Right atrium auricular region (tissue), 2 donors: ENCODE measurements around the gene SKI. TPM values are rescaled to one million over a fixed set of nuclear protein-coding genes. Genes with fewer than 3 reads are reported as not detected.

Source experiments
- DNase-seq: peaks from one replicate; pipeline ENCODE4 v3.0.0-alpha.2; 2019; ENCODE audit warnings: low spot score
- H3K27ac ChIP-seq, 2 donors: fragments of 200-600 bp; sonication (generic); 1 replicate in 1 of 2; 2 replicates in 1 of 2; pipeline ENCODE4 v1.5.1; 2016 to 2019
- H3K27me3 ChIP-seq, 2 donors: fragments of 200-600 bp; sonication (generic); one replicate each; pipeline versions ENCODE4 v1.5.1 to v1.6.0; 2017 to 2019
- H3K36me3 ChIP-seq: fragments of 200-600 bp; sonication (generic); one replicate; pipeline ENCODE4 v1.5.1; 2016
- H3K4me1 ChIP-seq, 2 donors: fragments of 200-600 bp; sonication (generic); one replicate each; pipeline versions ENCODE4 v1.5.1 to v1.6.0; 2017 to 2019
- H3K4me3 ChIP-seq, 2 donors: fragments of 200-600 bp; sonication (generic); 1 replicate in 1 of 2; 2 replicates in 1 of 2; pipeline ENCODE4 v1.5.1; 2017 to 2019; ENCODE audit warnings: mild to moderate bottlenecking in 1 of 2, moderate library complexity in 1 of 2
- H3K9me3 ChIP-seq, 2 donors: fragments of 200-600 bp; sonication (generic); one replicate each; pipeline ENCODE4 v1.5.1; 2019
- total RNA-seq, 2 donors: library from RNA; depleted of rRNA; stranded (reverse); fragments of >200 nt; gene quantifications; one replicate each; pipeline ENCODE4 v1.1.0, GENCODE V29; 2016
- TF ChIP-seq, protein P1 (sequence below), 2 donors: fragments of 200-600 bp; sonication (generic); IDR thresholded peaks; one replicate each; pipeline ENCODE4 v1.5.1; 2019; ENCODE audit warnings: antibody characterized with exemption in 2 of 2

Gene SKI
- total RNA-seq, 2 donors from 2014 or later = 36.7 to 57.2 TPM

DNA sequence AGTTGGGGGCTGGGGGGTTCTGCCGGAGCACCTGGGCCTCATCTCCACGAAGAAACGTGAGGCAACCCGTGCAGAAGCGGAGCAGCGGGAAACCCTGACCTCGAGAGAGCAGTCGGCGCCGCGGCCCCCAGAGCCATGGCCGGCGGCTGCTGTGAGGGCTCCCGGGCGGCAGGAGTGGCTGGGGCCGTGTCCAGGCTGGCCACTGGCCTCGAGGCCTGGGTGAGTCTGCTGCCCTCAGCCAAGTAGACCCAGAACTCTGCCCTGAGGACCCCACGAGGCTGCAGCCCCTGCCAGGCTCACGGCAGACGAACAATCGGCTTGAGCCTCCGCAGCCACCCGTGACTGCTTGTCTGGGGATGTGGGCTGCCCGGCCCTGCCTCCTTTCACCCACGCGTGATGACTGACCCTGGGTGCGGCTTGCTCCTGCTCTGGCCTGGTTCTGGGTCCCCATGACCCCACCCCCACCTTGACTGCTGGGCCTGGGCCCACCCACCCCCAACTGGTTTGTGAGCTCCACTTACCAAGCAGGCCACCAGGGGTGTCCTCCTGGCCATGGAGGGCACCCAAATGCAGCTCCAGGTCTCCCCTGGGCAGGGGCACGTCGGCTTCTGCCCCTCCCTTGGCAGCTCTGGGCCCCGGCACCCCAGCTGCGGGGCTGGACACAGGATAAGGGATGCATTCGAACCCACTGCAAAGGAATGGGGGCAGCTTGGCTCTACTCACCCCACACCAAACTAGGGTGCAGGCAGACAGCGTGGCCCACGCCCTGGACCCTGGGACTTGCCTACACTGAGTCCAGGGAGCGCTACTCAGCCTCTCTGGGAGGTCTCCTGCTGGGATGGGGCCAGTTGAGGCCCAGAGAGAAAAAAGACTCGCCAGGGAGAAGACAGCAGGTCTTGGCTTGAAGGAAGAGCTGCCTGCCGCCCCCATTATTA lies 129.1 kb downstream of the SKI start:
- peaks cover 0 to 10% of the 10 kb centered on the region in 2 donors for H3K4me1 ChIP-seq

DNA sequence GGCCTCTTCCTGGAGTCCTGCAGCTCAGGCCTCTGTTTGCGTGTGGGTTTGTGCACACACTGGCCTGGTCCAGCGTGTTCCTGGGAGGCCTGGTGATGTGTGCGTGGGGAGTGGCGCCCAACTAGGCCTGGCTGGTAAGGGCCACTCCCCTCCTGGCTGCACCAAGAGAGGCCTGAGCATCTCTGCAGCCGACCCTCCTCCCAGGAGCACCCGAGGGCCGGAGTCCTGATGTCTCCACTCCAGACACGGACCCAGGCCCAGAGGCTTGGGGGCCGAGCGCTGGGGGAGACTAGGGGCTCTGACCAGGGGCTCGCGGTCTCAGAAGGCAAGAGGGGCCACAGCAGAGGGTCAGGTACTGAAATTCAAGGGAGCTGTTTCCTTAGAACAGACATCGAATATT lies 130.0 kb downstream of the SKI start:
- TF ChIP-seq, protein P1, sequence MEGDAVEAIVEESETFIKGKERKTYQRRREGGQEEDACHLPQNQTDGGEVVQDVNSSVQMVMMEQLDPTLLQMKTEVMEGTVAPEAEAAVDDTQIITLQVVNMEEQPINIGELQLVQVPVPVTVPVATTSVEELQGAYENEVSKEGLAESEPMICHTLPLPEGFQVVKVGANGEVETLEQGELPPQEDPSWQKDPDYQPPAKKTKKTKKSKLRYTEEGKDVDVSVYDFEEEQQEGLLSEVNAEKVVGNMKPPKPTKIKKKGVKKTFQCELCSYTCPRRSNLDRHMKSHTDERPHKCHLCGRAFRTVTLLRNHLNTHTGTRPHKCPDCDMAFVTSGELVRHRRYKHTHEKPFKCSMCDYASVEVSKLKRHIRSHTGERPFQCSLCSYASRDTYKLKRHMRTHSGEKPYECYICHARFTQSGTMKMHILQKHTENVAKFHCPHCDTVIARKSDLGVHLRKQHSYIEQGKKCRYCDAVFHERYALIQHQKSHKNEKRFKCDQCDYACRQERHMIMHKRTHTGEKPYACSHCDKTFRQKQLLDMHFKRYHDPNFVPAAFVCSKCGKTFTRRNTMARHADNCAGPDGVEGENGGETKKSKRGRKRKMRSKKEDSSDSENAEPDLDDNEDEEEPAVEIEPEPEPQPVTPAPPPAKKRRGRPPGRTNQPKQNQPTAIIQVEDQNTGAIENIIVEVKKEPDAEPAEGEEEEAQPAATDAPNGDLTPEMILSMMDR (IDR thresholded peaks at IDR 0.05) = no peak
- Histone ChIP-seq H3K4me3 (no peak overlapping the region), H3K36me3 (no peaks in the 10 kb centered on the region), H3K27ac (no peak overlapping the region), H3K27me3 (no peaks in the 10 kb centered on the region), H3K9me3 (no peaks in the 10 kb centered on the region), H3K4me1 (peaks cover 0 to 6% of the 10 kb centered on the region in 2 donors)
- no peak for DNase-seq

More for the DNA sequence above, 129.1 kb downstream of the SKI start:
- TF ChIP-seq, protein P1 (IDR thresholded peaks at IDR 0.05) = no peak
- no peaks in the 10 kb centered on the region for H3K36me3 ChIP-seq
- no peak overlapping the region for H3K27ac ChIP-seq
- no peaks in the 10 kb centered on the region for H3K9me3 ChIP-seq
- no peaks in the 10 kb centered on the region for H3K27me3 ChIP-seq
- no peak for DNase-seq
- no peak overlapping the region for H3K4me3 ChIP-seq

DNA sequence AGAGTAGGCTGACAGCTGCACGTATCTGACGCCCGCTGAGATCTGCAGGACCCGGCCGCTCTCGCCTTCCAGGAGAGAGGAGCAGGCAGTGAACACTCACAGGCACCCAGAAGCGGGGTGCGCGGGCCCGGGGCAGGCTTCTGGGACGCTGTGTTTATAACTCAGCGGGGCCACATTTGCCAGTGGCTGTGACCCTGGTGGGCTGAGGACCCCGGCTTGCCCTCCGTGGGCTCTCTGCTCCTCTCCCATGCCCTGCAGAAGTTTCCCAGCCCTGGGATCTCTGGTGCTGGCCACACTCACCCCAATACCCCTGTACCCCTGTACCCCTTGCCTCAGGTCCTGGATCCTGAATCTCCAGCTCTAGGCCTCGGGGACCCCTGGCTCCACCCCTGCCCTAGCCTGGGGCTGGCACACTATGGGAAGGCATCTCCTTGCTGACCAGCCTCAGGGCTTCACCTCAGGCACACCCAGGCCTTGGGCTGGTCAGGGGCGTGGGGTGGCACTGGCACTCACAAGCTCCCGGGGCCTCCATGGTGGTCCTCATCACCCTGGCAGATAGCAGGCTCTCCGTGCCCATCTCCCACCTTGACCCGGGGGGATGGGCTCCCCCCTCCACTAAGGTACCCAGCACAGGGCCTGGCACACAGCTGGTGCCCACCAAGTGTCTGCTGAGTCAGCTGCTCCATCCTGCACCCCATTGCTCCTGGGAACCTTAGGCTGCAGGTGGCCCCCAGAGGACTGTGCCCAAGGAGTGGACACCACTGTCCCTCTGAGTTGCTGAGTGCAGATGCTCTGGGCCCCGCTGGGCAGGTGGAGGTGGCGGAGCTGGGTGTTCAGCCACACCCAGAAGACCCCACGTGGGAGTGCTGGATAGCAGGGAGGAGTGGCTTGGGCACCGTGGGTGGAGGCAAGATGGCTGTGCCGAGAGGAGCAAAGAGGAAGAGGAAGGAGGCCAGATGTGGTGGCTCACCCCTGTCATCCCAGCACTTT lies 130.8 kb downstream of the SKI start:
- Histone ChIP-seq H3K27ac (no peak overlapping the region), H3K4me1 (no peaks in the 10 kb centered on the region), H3K9me3 (no peaks in the 10 kb centered on the region), H3K4me3 (no peak overlapping the region), H3K27me3 (no peaks in the 10 kb centered on the region), H3K36me3 (no peaks in the 10 kb centered on the region)
- DNase-seq = no peak
- TF ChIP-seq, protein P1 (IDR thresholded peaks at IDR 0.05) = no peak

Other genes starting within 250 kb of the SKI start
- gene CFAP74, start 224.5 kb upstream of the SKI start, total RNA-seq = not detected
- gene GABRD, start 209.0 kb upstream of the SKI start, total RNA-seq = not detected
- 10 to 100 TPM; 15.3 to 16.4 TPM for gene PRKCZ, start 177.9 kb upstream of the SKI start, total RNA-seq
- gene FAAP20, start 33.5 kb upstream of the SKI start, total RNA-seq = 10 to 100 TPM; 18.5 to 24.3 TPM
- gene MORN1, start 163.2 kb downstream of the SKI start, total RNA-seq = 1 to 10 TPM; 2.2 to 3.8 TPM
- gene RER1, start 163.5 kb downstream of the SKI start, total RNA-seq = 10 to 100 TPM; 38.8 to 47.2 TPM
- gene PEX10, start 184.2 kb downstream of the SKI start, total RNA-seq = 10 to 100 TPM; 16.2 to 17.4 TPM
- under 1 TPM in 1 of 2 donors, not detected in 1; 0.12 TPM for gene PLCH2, start 248.0 kb downstream of the SKI start, total RNA-seq